ENCODE results near the gene CABP5. TPM values are rescaled to one million over a fixed set of nuclear protein-coding genes. Genes with fewer than 3 reads are reported as not detected.

Gene CABP5
- total RNA-seq, 1 donor from 2014 or later: not detected

- Mint-ChIP-seq H3K27ac (ENCODE audit: unreplicated experiment) (no peak overlapping the region), H3K4me1 (ENCODE audit: unreplicated experiment) (no peaks in the 10 kb centered on the region), H3K9me3 (ENCODE audit: unreplicated experiment) (peaks cover 4% of the 10 kb centered on the region), H3K27me3 (ENCODE audit: unreplicated experiment) (peaks cover 3% of the 10 kb centered on the region), H3K36me3 (ENCODE audit: low read depth, unreplicated experiment) (peaks cover 7% of the 10 kb centered on the region), H3K4me3 (ENCODE audit: unreplicated experiment) (no peak overlapping the region)
- no peak for TF ChIP-seq CTCF (IDR thresholded peaks at IDR 0.05; ENCODE audit: unreplicated experiment)
- DNase-seq (ENCODE audit: low spot score): no peak
These were observed 7.6 kb upstream of the CABP5 start for GRCh38 chr19:48051335-48052033.

GRCh38 chr19:48044561-48044960 lies 682 bp upstream of the CABP5 start:
- TF ChIP-seq CTCF (IDR thresholded peaks at IDR 0.05; ENCODE audit: unreplicated experiment): no peak
- H3K36me3 Mint-ChIP-seq (ENCODE audit: low read depth, unreplicated experiment): peaks cover 11% of the 10 kb centered on the region
- peaks cover 3% of the 10 kb centered on the region for H3K27me3 Mint-ChIP-seq (ENCODE audit: unreplicated experiment)
- H3K4me3 Mint-ChIP-seq (ENCODE audit: unreplicated experiment): no peak overlapping the region
- H3K4me1 Mint-ChIP-seq (ENCODE audit: unreplicated experiment): peaks cover 7% of the 10 kb centered on the region
- no peak overlapping the region for H3K27ac Mint-ChIP-seq (ENCODE audit: unreplicated experiment)
- no peak for DNase-seq (ENCODE audit: low spot score)
- peaks cover 4% of the 10 kb centered on the region for H3K9me3 Mint-ChIP-seq (ENCODE audit: unreplicated experiment)

GRCh38 chr19:48041877-48042580 lies 1.9 kb downstream of the CABP5 start:
- TF ChIP-seq CTCF (IDR thresholded peaks at IDR 0.05; ENCODE audit: unreplicated experiment): no peak
- H3K27ac Mint-ChIP-seq (ENCODE audit: unreplicated experiment): no peak overlapping the region
- peaks cover 4% of the 10 kb centered on the region for H3K9me3 Mint-ChIP-seq (ENCODE audit: unreplicated experiment)

GRCh38 chr19:48036765-48037164 lies 7.1 kb downstream of the CABP5 start:
- peaks cover 5% of the 10 kb centered on the region for H3K9me3 Mint-ChIP-seq (ENCODE audit: unreplicated experiment)
- no peak for DNase-seq (ENCODE audit: low spot score)
- H3K4me1 Mint-ChIP-seq (ENCODE audit: unreplicated experiment): no peaks in the 10 kb centered on the region
- peaks cover 3% of the 10 kb centered on the region for H3K27me3 Mint-ChIP-seq (ENCODE audit: unreplicated experiment)
- H3K27ac Mint-ChIP-seq (ENCODE audit: unreplicated experiment): no peak overlapping the region
- H3K36me3 Mint-ChIP-seq (ENCODE audit: low read depth, unreplicated experiment): no peaks in the 10 kb centered on the region
- no peak for TF ChIP-seq CTCF (IDR thresholded peaks at IDR 0.05; ENCODE audit: unreplicated experiment)
- H3K4me3 Mint-ChIP-seq (ENCODE audit: unreplicated experiment): no peak overlapping the region

More at GRCh38 chr19:48041877-48042580, 1.9 kb downstream of the CABP5 start:
- Mint-ChIP-seq H3K36me3 (ENCODE audit: low read depth, unreplicated experiment) (peaks cover 4% of the 10 kb centered on the region), H3K27me3 (ENCODE audit: unreplicated experiment) (no peaks in the 10 kb centered on the region), H3K4me3 (ENCODE audit: unreplicated experiment) (no peak overlapping the region), H3K4me1 (ENCODE audit: unreplicated experiment) (peaks cover 7% of the 10 kb centered on the region)
- no peak for DNase-seq (ENCODE audit: low spot score)

GRCh38 chr19:48033604-48034003 lies 10.3 kb downstream of the CABP5 start:
- TF ChIP-seq CTCF (IDR thresholded peaks at IDR 0.05; ENCODE audit: unreplicated experiment): no peak
- H3K4me1 Mint-ChIP-seq (ENCODE audit: unreplicated experiment): peaks cover 5% of the 10 kb centered on the region
- H3K27ac Mint-ChIP-seq (ENCODE audit: unreplicated experiment): no peak overlapping the region
- H3K4me3 Mint-ChIP-seq (ENCODE audit: unreplicated experiment): no peak overlapping the region
- H3K27me3 Mint-ChIP-seq (ENCODE audit: unreplicated experiment): peaks cover 3% of the 10 kb centered on the region
- H3K9me3 Mint-ChIP-seq (ENCODE audit: unreplicated experiment): peaks cover 5% of the 10 kb centered on the region
- no peak for DNase-seq (ENCODE audit: low spot score)
- no peaks in the 10 kb centered on the region for H3K36me3 Mint-ChIP-seq (ENCODE audit: low read depth, unreplicated experiment)

Data from endothelial cell (in vitro differentiated cells).